Measurements from ENCODE around the gene EPB41L4A. TPM values are rescaled to one million over a fixed set of nuclear protein-coding genes. Genes with fewer than 3 reads are reported as not detected.

The EPB41L4A gene
- polyA plus RNA-seq, 1 donor (not counting 4 experiments of a cell fraction or from before 2014, with no cell fraction given), result 3.5 TPM

DNA sequence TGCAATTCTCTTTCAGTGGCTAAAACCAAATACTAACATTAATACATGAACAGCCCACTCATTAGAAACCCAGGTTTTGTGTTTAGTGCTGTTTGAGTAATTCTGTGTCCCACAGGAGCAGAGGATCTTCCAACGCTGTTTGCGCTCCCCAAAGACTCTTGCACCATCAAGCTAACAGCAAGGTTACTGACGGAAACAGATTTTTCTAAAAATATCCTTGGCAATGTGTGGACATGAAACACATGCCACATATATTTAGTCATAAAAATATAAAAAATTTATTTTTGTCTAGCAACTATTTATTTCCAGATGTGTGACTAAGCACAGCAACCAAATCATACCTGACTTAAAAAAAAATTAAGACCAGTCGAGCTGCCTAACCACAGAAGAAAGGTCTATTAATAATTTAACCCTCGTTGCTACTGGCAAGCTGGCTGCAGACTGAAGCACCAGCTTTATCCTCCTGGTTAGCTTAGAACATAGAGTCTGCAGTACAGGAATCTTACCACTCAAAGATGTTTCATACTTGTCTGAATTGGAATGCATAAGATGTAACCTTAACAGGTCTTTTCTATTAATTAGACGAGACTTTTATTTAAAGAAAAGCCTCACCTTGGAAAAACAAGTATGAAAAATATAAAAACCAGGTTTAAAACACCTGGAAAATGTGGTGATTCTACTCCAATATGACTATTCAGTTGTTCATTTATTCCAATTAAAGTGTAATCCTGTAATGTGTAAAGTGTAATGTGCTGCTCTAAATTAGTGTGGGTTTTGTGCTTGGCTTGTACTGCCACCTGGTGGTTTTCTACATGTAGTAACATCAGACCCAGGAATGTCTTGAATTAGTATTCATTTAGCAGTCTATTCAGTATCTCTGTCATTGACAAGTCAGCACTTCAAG, 272.5 kb downstream of the EPB41L4A start:
- FAIRE-seq (peak; percentile 83), DNase-seq (ENCODE audit: low read depth, low spot score) (no peak)
- no peaks in the 10 kb centered on the region for H3K79me2 ChIP-seq (ENCODE audit: control insufficient read depth, insufficient read depth, low read length)
- H3K27me3 ChIP-seq (ENCODE audit: control insufficient read depth, extremely low read depth, insufficient read depth, low read length), result no peaks in the 10 kb centered on the region
- dilution Hi-C loops (cut with MboI; ENCODE audit: extremely low pct_ligation_motif_present, low sequenced_read_pairs), result no loop called here
- no peaks in the 10 kb centered on the region for H3K36me3 ChIP-seq (ENCODE audit: control insufficient read depth in 2 of 2, extremely low read depth in 1 of 2, insufficient read depth in 2 of 2, low read length in 2 of 2)
- no peak overlapping the region for H2AFZ ChIP-seq (ENCODE audit: control insufficient read depth, low read length)
- peak overlapping the region; percentile 2 for H3K4me2 ChIP-seq (ENCODE audit: control insufficient read depth, extremely low read depth, insufficient read depth, low read depth, low read length)
- H3K27ac ChIP-seq (ENCODE audit: control insufficient read depth, insufficient read depth, low read length), result no peak overlapping the region
- H3K9me1 ChIP-seq (ENCODE audit: control insufficient read depth, extremely low read depth, insufficient read depth, low read length), result no peaks in the 10 kb centered on the region
- no peak for TF ChIP-seq EZH2 (IDR thresholded peaks at IDR 0.05; ENCODE audit: low read length)
- TF ChIP-seq, protein P1, sequence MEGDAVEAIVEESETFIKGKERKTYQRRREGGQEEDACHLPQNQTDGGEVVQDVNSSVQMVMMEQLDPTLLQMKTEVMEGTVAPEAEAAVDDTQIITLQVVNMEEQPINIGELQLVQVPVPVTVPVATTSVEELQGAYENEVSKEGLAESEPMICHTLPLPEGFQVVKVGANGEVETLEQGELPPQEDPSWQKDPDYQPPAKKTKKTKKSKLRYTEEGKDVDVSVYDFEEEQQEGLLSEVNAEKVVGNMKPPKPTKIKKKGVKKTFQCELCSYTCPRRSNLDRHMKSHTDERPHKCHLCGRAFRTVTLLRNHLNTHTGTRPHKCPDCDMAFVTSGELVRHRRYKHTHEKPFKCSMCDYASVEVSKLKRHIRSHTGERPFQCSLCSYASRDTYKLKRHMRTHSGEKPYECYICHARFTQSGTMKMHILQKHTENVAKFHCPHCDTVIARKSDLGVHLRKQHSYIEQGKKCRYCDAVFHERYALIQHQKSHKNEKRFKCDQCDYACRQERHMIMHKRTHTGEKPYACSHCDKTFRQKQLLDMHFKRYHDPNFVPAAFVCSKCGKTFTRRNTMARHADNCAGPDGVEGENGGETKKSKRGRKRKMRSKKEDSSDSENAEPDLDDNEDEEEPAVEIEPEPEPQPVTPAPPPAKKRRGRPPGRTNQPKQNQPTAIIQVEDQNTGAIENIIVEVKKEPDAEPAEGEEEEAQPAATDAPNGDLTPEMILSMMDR (optimal IDR thresholded peaks at IDR 0.05 in 1 of 3, IDR thresholded peaks at IDR 0.05 in 1 of 3, conservative IDR thresholded peaks at IDR 0.05 in 1 of 3; ENCODE audit: extremely low read depth in 1 of 3, insufficient read depth in 2 of 3, low read length in 3 of 3), result peak in 2 of 3 experiments; percentile 57 to 66
- no peak overlapping the region for H3K4me3 ChIP-seq (ENCODE audit: control insufficient read depth in 2 of 3, extremely low read depth in 1 of 3, insufficient read depth in 2 of 3, low read depth in 1 of 3, low read length in 3 of 3)
- H3K9ac ChIP-seq (ENCODE audit: control insufficient read depth, extremely low read depth, insufficient read depth, low read length), result no peak overlapping the region
- no peaks in the 10 kb centered on the region for H4K20me1 ChIP-seq (ENCODE audit: control insufficient read depth, extremely low read depth, insufficient read depth, low read length)
- peaks cover 14% of the 10 kb centered on the region for H3K4me1 ChIP-seq (ENCODE audit: control insufficient read depth, extremely low read depth, insufficient read depth, low read length)
- no peaks in the 10 kb centered on the region for H3K9me3 ChIP-seq (ENCODE audit: control insufficient read depth, low read depth, low read length)

DNA sequence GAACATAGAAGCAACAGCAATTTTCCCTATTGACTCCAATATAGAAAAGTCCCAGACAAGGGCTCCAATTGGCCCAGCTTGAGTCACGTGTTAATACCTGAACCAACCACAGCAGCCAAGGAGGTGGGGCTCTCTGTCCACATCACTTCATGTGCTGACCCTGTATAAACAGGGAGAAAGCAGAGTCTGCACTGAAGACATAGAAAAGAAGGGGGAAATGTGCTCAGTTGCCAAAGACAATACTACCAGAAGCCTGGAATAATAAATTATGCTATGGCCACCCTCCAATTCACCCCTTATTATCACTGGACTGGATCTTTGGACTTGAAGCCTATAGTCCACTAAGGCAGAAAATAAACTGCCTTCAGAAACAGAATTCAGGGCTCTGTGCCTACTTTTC, 275.4 kb downstream of the EPB41L4A start:
- no peak overlapping the region for H3K4me3 ChIP-seq (ENCODE audit: control insufficient read depth in 2 of 3, extremely low read depth in 1 of 3, insufficient read depth in 2 of 3, low read depth in 1 of 3, low read length in 3 of 3)
- H3K9me1 ChIP-seq (ENCODE audit: control insufficient read depth, extremely low read depth, insufficient read depth, low read length), result no peaks in the 10 kb centered on the region
- no peaks in the 10 kb centered on the region for H3K36me3 ChIP-seq (ENCODE audit: control insufficient read depth in 2 of 2, extremely low read depth in 1 of 2, insufficient read depth in 2 of 2, low read length in 2 of 2)
- dilution Hi-C loops (cut with MboI; ENCODE audit: extremely low pct_ligation_motif_present, low sequenced_read_pairs), result no loop called here
- no peaks in the 10 kb centered on the region for H4K20me1 ChIP-seq (ENCODE audit: control insufficient read depth, extremely low read depth, insufficient read depth, low read length)
- H3K9ac ChIP-seq (ENCODE audit: control insufficient read depth, extremely low read depth, insufficient read depth, low read length), result no peak overlapping the region
- H3K27me3 ChIP-seq (ENCODE audit: control insufficient read depth, extremely low read depth, insufficient read depth, low read length), result no peaks in the 10 kb centered on the region
- H2AFZ ChIP-seq (ENCODE audit: control insufficient read depth, low read length), result no peak overlapping the region
- no peak for FAIRE-seq
- TF ChIP-seq, protein P1 (optimal IDR thresholded peaks at IDR 0.05 in 1 of 3, IDR thresholded peaks at IDR 0.05 in 1 of 3, conservative IDR thresholded peaks at IDR 0.05 in 1 of 3; ENCODE audit: extremely low read depth in 1 of 3, insufficient read depth in 2 of 3, low read length in 3 of 3), result no peak
- TF ChIP-seq EZH2 (IDR thresholded peaks at IDR 0.05; ENCODE audit: low read length), result no peak
- H3K9me3 ChIP-seq (ENCODE audit: control insufficient read depth, low read depth, low read length), result no peaks in the 10 kb centered on the region
- H3K27ac ChIP-seq (ENCODE audit: control insufficient read depth, insufficient read depth, low read length), result no peak overlapping the region
- H3K4me2 ChIP-seq (ENCODE audit: control insufficient read depth, extremely low read depth, insufficient read depth, low read depth, low read length), result no peak overlapping the region
- DNase-seq (ENCODE audit: low read depth, low spot score), result no peak
- peaks cover 14% of the 10 kb centered on the region for H3K4me1 ChIP-seq (ENCODE audit: control insufficient read depth, extremely low read depth, insufficient read depth, low read length)
- H3K79me2 ChIP-seq (ENCODE audit: control insufficient read depth, insufficient read depth, low read length), result no peaks in the 10 kb centered on the region

All from keratinocyte (primary cell).